VCaP (cell line): ENCODE data around the gene TMSB10.
"Not testable (repeated sequence)": the region's sequence is repeated elsewhere in the genome, so short reads cannot be mapped to it uniquely, and the experiment has no call there.

ENCODE experiments used
- H3K27ac ChIP-seq: fragments of 450-650 bp; 2 replicates; pipeline ENCODE4 v1.5.1; 2017
- CTCF ChIP-seq: fragments of 450-650 bp; conservative IDR thresholded peaks from 2 replicates; pipeline ENCODE4 v1.5.1; 2017; ENCODE audit warnings: mild to moderate bottlenecking, moderate library complexity

TMSB10 gene

GRCh38 chr2:84862006-84862405, 43.5 kb upstream of the TMSB10 start:
- TF ChIP-seq CTCF = no peak

DNA sequence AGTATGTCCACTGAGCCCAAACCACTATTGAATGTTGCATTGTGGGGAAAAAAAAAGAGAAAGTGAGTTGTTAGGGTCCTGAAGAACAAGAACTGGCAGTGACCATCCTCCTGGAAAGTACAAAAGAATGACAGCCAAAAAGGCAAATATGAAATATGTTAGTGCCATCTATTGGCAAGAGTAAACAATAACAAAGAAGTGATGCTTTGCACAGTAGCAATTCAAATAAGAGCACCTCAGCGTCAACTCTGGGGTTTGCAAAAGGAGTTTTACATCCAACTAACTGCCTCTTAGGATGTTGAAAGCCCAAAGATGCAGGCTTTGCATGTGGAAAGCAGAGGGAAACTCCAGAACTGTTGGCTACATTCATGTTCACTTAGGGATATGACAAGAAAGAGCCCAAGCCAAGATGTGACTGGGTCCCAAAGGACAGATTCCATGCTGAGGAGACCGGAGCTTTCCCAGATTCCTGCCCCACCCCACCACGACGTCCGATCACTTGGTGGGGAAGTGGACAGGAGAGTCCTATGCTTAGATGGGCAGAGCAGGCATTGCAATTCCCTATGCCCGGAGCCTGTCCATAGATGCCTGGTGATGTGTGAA, 40.2 kb upstream of the TMSB10 start:
- peak; percentile 62 for TF ChIP-seq CTCF
- no peak overlapping the region for H3K27ac ChIP-seq

More at GRCh38 chr2:84862006-84862405, 43.5 kb upstream of the TMSB10 start:
- H3K27ac ChIP-seq = no peak overlapping the region

DNA sequence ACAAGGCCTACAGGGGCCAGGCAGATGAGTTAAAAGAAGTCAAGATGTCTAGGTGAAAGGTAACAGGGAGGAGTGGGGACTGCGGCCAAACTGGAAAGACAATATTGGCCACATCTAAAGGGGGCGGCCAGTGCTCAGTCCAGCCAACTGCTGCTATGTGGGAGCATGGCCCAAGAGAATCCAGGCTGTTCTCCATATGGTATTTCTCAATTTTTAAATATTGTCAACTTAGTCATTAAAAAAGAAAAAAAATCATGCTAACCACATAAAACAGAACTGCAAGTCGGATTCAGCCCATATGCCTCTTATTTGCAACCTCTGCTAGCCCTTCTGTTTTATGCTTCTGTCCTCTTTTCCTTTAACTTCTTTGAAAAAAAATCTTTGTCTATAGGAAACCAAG, 39.3 kb upstream of the TMSB10 start:
- TF ChIP-seq CTCF = no peak
- no peak overlapping the region for H3K27ac ChIP-seq

GRCh38 chr2:84868327-84868726, 37.1 kb upstream of the TMSB10 start:
- not testable (repeated sequence) for H3K27ac ChIP-seq

DNA sequence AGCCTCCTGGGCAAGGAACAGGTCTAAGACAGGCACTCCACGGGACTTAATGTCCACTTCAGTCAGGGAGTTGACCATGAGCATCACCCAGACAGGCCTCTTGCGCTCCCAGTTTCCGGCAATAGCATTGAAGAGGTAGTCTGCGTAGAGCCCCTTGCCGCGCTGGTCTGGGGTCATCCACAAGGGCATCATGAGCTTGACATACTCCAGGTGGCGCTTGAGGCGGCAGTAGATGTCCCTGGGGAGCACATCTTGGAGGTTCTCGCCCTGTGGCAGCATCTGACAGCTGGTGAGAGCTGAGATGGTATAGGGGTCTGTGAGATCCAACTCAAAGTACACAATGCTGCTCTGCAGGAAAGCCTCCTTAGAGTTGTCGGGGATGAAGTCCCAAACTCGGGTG, 35.1 kb upstream of the TMSB10 start:
- no peak overlapping the region for H3K27ac ChIP-seq
- no peak for TF ChIP-seq CTCF

GRCh38 chr2:84872691-84873090, 32.8 kb upstream of the TMSB10 start:
- H3K27ac ChIP-seq = not testable (repeated sequence)

DNA sequence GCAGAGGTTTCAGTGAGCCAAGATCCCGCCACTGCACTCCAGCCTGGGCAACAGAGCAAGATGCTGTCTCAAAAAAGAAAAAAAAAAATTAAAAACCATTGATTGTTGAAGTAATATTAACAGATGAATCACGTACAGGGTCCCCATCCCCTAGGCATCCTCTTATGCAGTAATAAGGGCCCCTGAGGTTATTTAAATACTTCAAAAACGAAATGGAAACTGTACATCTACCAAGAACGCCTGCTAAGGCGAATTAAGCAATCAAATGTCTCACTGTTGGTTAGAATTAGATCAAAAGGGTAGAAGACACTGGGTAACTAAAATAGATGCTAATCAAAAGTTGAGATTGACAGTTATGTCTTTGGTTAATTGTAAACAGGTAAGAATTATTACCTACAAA, 32.1 kb upstream of the TMSB10 start:
- H3K27ac ChIP-seq = no peak overlapping the region
- TF ChIP-seq CTCF = no peak

GRCh38 chr2:84874381-84875212, 30.9 kb upstream of the TMSB10 start:
- no peak overlapping the region for H3K27ac ChIP-seq
- no peak for TF ChIP-seq CTCF
